HG02885 (cell line): Measurements from ENCODE around the gene MGAT2.
"Not testable (repeated sequence)": the region's sequence is repeated elsewhere in the genome, so short reads cannot be mapped to it uniquely, and the experiment has no call there.

Experiments used
- ATAC-seq: cut with Tn5 transposase; IDR thresholded peaks from one replicate; pipeline ENCODE4 v1.9.1; 2021; ENCODE audit warnings: mild to moderate bottlenecking; ENCODE audit not compliant: unreplicated experiment, poor library complexity

Gene MGAT2

GRCh38 chr14:49642163-49642562 lies 21.6 kb downstream of the MGAT2 start:
- ATAC-seq, result peak; percentile 29

DNA sequence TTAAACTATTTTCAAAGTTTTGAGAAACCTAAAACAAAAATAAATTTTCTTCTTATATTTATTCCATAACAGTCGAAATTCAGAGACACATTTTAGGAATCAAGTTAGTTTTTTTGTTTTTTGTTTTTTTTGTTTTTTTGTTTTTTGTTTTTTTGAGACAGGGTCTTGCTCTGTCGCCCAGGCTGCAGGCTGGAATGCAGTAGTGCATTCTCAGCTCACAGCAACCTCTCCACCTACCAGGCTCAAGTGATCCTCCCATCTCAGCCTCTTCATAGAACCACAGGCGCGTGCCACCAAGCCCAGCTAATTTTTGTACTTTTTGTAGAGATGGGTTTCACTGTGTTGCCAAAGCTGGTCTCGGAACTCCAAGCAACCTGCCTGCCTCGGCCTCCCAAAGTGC lies 32.9 kb downstream of the MGAT2 start:
- ATAC-seq, result no peak

- ATAC-seq, result no peak
Measured at GRCh38 chr14:49654511-49654910, 33.9 kb downstream of the MGAT2 start.

- not testable (repeated sequence) for ATAC-seq
Measured at GRCh38 chr14:49657500-49657899, 36.9 kb downstream of the MGAT2 start.

GRCh38 chr14:49659526-49660455 lies 39.2 kb downstream of the MGAT2 start:
- no peak for ATAC-seq

GRCh38 chr14:49670475-49670874 lies 49.9 kb downstream of the MGAT2 start:
- ATAC-seq, result no peak
